Measurements from ENCODE around the gene BSG.
"Not testable (repeated sequence)": the region's sequence is repeated elsewhere in the genome, so short reads cannot be mapped to it uniquely, and the experiment has no call there.

The BSG gene

GRCh38 chr19:572743-573518, 535 bp downstream of the BSG start:
- no peak for DNase-seq (ENCODE audit: low read depth in 3 of 3)

GRCh38 chr19:573519-573825, 1.1 kb downstream of the BSG start:
- no peak for DNase-seq (ENCODE audit: low read depth in 3 of 3)

- DNase-seq (ENCODE audit: low read depth in 3 of 3): no peak
Measured at GRCh38 chr19:574658-575526, 2.5 kb downstream of the BSG start.

GRCh38 chr19:575527-576506, 3.4 kb downstream of the BSG start:
- DNase-seq (ENCODE audit: low read depth in 3 of 3): no peak

- no peak for DNase-seq (ENCODE audit: low read depth in 3 of 3)
Measured at GRCh38 chr19:576768-577438, 4.5 kb downstream of the BSG start.

- no peak for DNase-seq (ENCODE audit: low read depth in 3 of 3)
Measured at GRCh38 chr19:577439-578392, 5.3 kb downstream of the BSG start.

- no peak for DNase-seq (ENCODE audit: low read depth in 3 of 3)
Measured at GRCh38 chr19:579111-579841, 6.9 kb downstream of the BSG start.

GRCh38 chr19:579842-580155, 7.4 kb downstream of the BSG start:
- no peak for DNase-seq (ENCODE audit: low read depth in 3 of 3)

- no peak for DNase-seq (ENCODE audit: low read depth in 3 of 3)
Measured at GRCh38 chr19:580274-580835, 8.0 kb downstream of the BSG start.

- DNase-seq (ENCODE audit: low read depth in 3 of 3): no peak
Measured at GRCh38 chr19:581399-582111, 9.2 kb downstream of the BSG start.

GRCh38 chr19:582497-583197, 10.3 kb downstream of the BSG start:
- no peak for DNase-seq (ENCODE audit: low read depth in 3 of 3)

GRCh38 chr19:583198-583967, 11.0 kb downstream of the BSG start:
- DNase-seq (ENCODE audit: low read depth in 3 of 3): no peak

GRCh38 chr19:583968-584239, 11.5 kb downstream of the BSG start:
- DNase-seq (ENCODE audit: low read depth in 3 of 3): no peak

- DNase-seq (ENCODE audit: low read depth in 3 of 3): peak in 2 of 3 experiments; percentile 27 to 57
Measured at GRCh38 chr19:584240-585001, 12.0 kb downstream of the BSG start.

GRCh38 chr19:585146-585545, 12.8 kb downstream of the BSG start:
- not testable (repeated sequence) for DNase-seq (ENCODE audit: low read depth in 3 of 3)

GRCh38 chr19:585551-586110, 13.2 kb downstream of the BSG start:
- DNase-seq (ENCODE audit: low read depth in 3 of 3): no peak

Measured in stimulated activated CD4-positive, alpha-beta T cell treated with anti-CD3 and anti-CD28 coated beads, TNF-alpha, amount 100 ng/mL, for 24 hours (primary cell).